Keratinocyte (primary cell): Measurements from ENCODE around the gene BCAT1. TPM values are rescaled to one million over a fixed set of nuclear protein-coding genes. Genes with fewer than 3 reads are reported as not detected.

ENCODE experiments used
- DNase-seq: peaks from one replicate; pipeline ENCODE4 v3.0.0-alpha.2; 2011; ENCODE audit warnings: low read depth, missing footprints, low spot score
- FAIRE-seq: peaks from 2 replicates; lab custom pipeline; 2011; peaks lifted over from hg19 to GRCh38; lab: Jason Lieb, UNC
- H2AFZ ChIP-seq: 2 replicates; pipeline ENCODE4 v1.6.0; 2012; ENCODE audit warnings: low read length, control low read depth, inconsistent platforms; ENCODE audit not compliant: control insufficient read depth
- H3K27ac ChIP-seq: 2 replicates; pipeline ENCODE4 v1.5.1; 2011; ENCODE audit warnings: low read length; ENCODE audit not compliant: control insufficient read depth, insufficient read depth
- H3K27me3 ChIP-seq: 3 replicates; pipeline ENCODE4 v1.6.0; 2011; ENCODE audit warnings: low read length; ENCODE audit not compliant: control insufficient read depth, insufficient read depth; ENCODE audit errors: extremely low read depth
- H3K36me3 ChIP-seq, 2 experiments: 2 replicates in 1 of 2; 3 replicates in 1 of 2; pipeline ENCODE4 v1.5.1; 2011; ENCODE audit warnings: low read length in 2 of 2, mild to moderate bottlenecking in 1 of 2; ENCODE audit not compliant: control insufficient read depth in 2 of 2, insufficient read depth in 2 of 2; ENCODE audit errors: extremely low read depth in 1 of 2
- H3K4me1 ChIP-seq: 3 replicates; pipeline ENCODE4 v1.5.1; 2011; ENCODE audit warnings: low read length; ENCODE audit not compliant: control insufficient read depth, insufficient read depth; ENCODE audit errors: extremely low read depth
- H3K4me2 ChIP-seq: 3 replicates; pipeline ENCODE4 v1.6.0; 2011; ENCODE audit warnings: low read depth, low read length; ENCODE audit not compliant: control insufficient read depth, insufficient read depth; ENCODE audit errors: extremely low read depth
- H3K4me3 ChIP-seq, 3 experiments: fragments of 200-600 bp in 1 of 3; sonication (generic) in 1 of 3; 2 replicates in 2 of 3; 3 replicates in 1 of 3; pipeline ENCODE4 v1.5.1; 2011 to 2016; ENCODE audit warnings: low read length in 3 of 3, mild to moderate bottlenecking in 3 of 3, control low read depth in 2 of 3, inconsistent platforms in 1 of 3, low read depth in 1 of 3, mixed read lengths in 1 of 3, mixed run types in 1 of 3, moderate library complexity in 1 of 3; ENCODE audit not compliant: control insufficient read depth in 2 of 3, insufficient read depth in 2 of 3; ENCODE audit errors: extremely low read depth in 1 of 3
- H3K79me2 ChIP-seq: 2 replicates; pipeline ENCODE4 v1.6.0; 2012; ENCODE audit warnings: low read length; ENCODE audit not compliant: control insufficient read depth, insufficient read depth
- H3K9ac ChIP-seq: 3 replicates; pipeline ENCODE4 v1.6.0; 2011; ENCODE audit warnings: low read length; ENCODE audit not compliant: control insufficient read depth, insufficient read depth; ENCODE audit errors: extremely low read depth
- H3K9me1 ChIP-seq: 3 replicates; pipeline ENCODE4 v1.6.0; 2011; ENCODE audit warnings: low read length; ENCODE audit not compliant: control insufficient read depth, insufficient read depth; ENCODE audit errors: extremely low read depth
- H3K9me3 ChIP-seq: 2 replicates; pipeline ENCODE4 v1.5.1; 2012; ENCODE audit warnings: low read depth, low read length; ENCODE audit not compliant: control insufficient read depth
- H4K20me1 ChIP-seq: 3 replicates; pipeline ENCODE4 v1.6.0; 2011; ENCODE audit warnings: low read length; ENCODE audit not compliant: control insufficient read depth, insufficient read depth; ENCODE audit errors: extremely low read depth
- EZH2 ChIP-seq: IDR thresholded peaks from one replicate; pipeline ENCODE4 v1.6.1; 2012; ENCODE audit warnings: inconsistent platforms, mild to moderate bottlenecking, low read length, moderate library complexity
- dilution Hi-C: fragments of 300-500 bp; cut with MboI; formaldehyde crosslinking; loops from one replicate; pipeline ENCODE4 v1.7.0; 2020; ENCODE audit warnings: low sequenced_read_pairs; ENCODE audit not compliant: extremely low pct_ligation_motif_present
- polyA plus RNA-seq, 5 experiments: library from polyadenylated mRNA; depleted of rRNA in 3 of 5; stranded (reverse) in 3 of 5; stranded (forward) in 1 of 5; unstranded in 1 of 5; fragments of >200 nt; gene quantifications; 1 replicate in 1 of 5; 2 replicates in 3 of 5; 3 replicates in 1 of 5; pipeline versions ENCODE4 v1.2.1 to v1.2.3, GENCODE V29; 2011 to 2012; ENCODE audit warnings: missing spikeins in 2 of 5, low read depth in 1 of 5, low replicate concordance in 1 of 5
- TF ChIP-seq, protein P1 (sequence below), 3 experiments: IDR thresholded peaks in 1 of 3; conservative IDR thresholded peaks in 1 of 3; optimal IDR thresholded peaks in 1 of 3; 2 replicates in 2 of 3; 3 replicates in 1 of 3; pipeline versions ENCODE3 to v1.5.1; 2011; ENCODE audit warnings: low read length in 3 of 3, mild to moderate bottlenecking in 3 of 3, moderate library complexity in 2 of 3, control low read depth in 1 of 3, inconsistent platforms in 1 of 3; ENCODE audit not compliant: insufficient read depth in 2 of 3; ENCODE audit errors: extremely low read depth in 1 of 3

Gene BCAT1
- polyA plus RNA-seq, 1 donor (not counting 4 experiments of a cell fraction or from before 2014, with no cell fraction given), result 6.5 TPM

DNA sequence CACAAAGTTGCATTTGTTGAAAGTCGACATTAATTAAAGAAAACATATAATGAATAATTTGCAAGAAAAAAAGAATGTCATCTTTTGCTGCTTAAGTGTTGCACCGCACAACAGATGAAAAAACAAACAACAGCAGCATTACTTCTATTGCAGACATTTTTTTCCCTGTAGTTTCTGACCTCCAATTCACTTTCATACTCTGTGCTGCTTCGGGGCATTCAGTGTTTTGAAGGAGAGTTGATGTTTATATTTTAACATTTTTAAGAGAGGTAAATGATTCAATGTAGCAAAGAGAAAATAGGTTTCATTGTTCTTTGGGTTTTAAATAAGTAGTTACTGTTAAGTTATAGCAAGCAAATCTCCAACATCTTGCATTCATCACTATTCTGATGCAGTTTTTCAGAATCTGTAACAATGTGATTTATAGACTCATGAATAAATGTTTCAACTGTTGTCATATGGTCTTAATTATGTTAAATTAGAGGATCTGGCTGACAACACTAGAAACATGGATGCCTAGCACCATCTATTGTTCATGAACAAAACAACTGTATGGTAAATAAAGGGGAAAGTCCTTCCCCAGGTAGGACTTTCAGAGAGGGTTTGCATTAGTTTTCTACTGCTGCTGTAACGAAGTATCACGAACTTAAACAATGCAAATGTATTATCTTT lies 168.1 kb downstream of the BCAT1 start:
- Histone ChIP-seq H3K9me1 (no peaks in the 10 kb centered on the region), H3K27ac (no peak overlapping the region), H3K4me1 (no peaks in the 10 kb centered on the region), H3K9ac (no peak overlapping the region), H3K9me3 (no peaks in the 10 kb centered on the region), H4K20me1 (no peaks in the 10 kb centered on the region), H3K4me2 (no peak overlapping the region), H3K36me3 (no peaks in the 10 kb centered on the region), H3K4me3 (no peak overlapping the region), H2AFZ (no peak overlapping the region), H3K27me3 (no peaks in the 10 kb centered on the region), H3K79me2 (no peaks in the 10 kb centered on the region)
- dilution Hi-C loops, result no loop called here
- FAIRE-seq (no peak), DNase-seq (no peak)
- TF ChIP-seq EZH2, result no peak
- TF ChIP-seq, protein P1, sequence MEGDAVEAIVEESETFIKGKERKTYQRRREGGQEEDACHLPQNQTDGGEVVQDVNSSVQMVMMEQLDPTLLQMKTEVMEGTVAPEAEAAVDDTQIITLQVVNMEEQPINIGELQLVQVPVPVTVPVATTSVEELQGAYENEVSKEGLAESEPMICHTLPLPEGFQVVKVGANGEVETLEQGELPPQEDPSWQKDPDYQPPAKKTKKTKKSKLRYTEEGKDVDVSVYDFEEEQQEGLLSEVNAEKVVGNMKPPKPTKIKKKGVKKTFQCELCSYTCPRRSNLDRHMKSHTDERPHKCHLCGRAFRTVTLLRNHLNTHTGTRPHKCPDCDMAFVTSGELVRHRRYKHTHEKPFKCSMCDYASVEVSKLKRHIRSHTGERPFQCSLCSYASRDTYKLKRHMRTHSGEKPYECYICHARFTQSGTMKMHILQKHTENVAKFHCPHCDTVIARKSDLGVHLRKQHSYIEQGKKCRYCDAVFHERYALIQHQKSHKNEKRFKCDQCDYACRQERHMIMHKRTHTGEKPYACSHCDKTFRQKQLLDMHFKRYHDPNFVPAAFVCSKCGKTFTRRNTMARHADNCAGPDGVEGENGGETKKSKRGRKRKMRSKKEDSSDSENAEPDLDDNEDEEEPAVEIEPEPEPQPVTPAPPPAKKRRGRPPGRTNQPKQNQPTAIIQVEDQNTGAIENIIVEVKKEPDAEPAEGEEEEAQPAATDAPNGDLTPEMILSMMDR (optimal IDR thresholded peaks at IDR 0.05 in 1 of 3, IDR thresholded peaks at IDR 0.05 in 1 of 3, conservative IDR thresholded peaks at IDR 0.05 in 1 of 3; ENCODE audit: extremely low read depth in 1 of 3, insufficient read depth in 2 of 3, low read length in 3 of 3), result peak in 1 of 3 experiments; percentile 35

DNA sequence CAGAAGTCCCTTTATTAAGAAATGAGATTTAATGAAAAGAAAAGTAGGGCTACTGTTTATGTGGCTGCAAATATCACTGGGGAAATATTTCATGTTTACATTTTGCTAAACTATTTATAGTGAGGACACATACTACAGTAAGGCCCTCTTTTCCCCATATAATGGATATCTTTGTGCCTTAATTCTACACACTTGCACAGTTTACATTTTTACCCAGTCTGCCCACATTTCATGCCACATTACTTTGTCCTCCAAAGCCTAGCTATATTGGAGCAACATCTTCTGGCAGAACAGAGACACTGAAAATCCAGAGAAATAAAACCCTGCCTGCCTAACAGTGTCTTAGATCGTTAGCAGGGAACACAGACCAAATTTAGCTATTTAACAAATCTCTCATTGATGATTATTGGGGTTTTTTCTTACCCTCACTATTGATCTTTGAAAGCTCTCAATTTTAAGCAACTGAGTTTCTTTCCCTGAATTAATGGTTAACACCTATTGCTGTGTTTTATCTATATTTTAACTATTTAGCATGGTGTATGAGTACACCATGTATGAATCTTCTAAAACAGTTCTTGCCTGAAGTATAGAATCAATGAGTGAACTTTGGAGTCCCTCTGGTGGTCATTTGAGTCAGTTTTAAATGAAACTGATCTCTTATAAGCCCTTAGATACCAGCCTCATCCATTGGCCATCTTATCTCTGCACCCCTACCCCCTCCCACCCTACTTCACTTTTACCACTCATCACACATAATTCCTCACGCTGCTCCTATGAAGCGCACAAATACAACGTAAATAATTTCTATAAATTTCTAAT lies 170.2 kb downstream of the BCAT1 start:
- no peak overlapping the region for H3K4me2 ChIP-seq
- H3K36me3 ChIP-seq, result no peaks in the 10 kb centered on the region
- no peaks in the 10 kb centered on the region for H3K27me3 ChIP-seq
- no peak for FAIRE-seq
- no peaks in the 10 kb centered on the region for H3K9me1 ChIP-seq
- H2AFZ ChIP-seq, result no peak overlapping the region
- no peak for DNase-seq
- H3K4me3 ChIP-seq, result no peak overlapping the region
- TF ChIP-seq EZH2, result no peak
- TF ChIP-seq, protein P1 (optimal IDR thresholded peaks at IDR 0.05 in 1 of 3, IDR thresholded peaks at IDR 0.05 in 1 of 3, conservative IDR thresholded peaks at IDR 0.05 in 1 of 3; ENCODE audit: extremely low read depth in 1 of 3, insufficient read depth in 2 of 3, low read length in 3 of 3), result peak in 2 of 3 experiments; percentile 32 to 44
- H3K9ac ChIP-seq, result no peak overlapping the region
- no peaks in the 10 kb centered on the region for H3K9me3 ChIP-seq
- dilution Hi-C loops, result no loop called here
- H3K4me1 ChIP-seq, result no peaks in the 10 kb centered on the region
- H4K20me1 ChIP-seq, result no peaks in the 10 kb centered on the region
- H3K79me2 ChIP-seq, result no peaks in the 10 kb centered on the region
- H3K27ac ChIP-seq, result no peak overlapping the region
